ENCODE measurements around the gene ZNF71. TPM values are rescaled to one million over a fixed set of nuclear protein-coding genes. Genes with fewer than 3 reads are reported as not detected.

Gene ZNF71
- total and polyA plus RNA-seq, 4 experiments from 2014 or later, result 7.1 to 13.7 (median 8.2) TPM

Other genes starting within 250 kb of the ZNF71 start
- gene ZNF582, start 201.8 kb upstream of the ZNF71 start, total RNA-seq, result 1 to 10 TPM; 7.3 to 7.8 TPM
- 1 to 10 TPM; 3.0 to 6.5 TPM for gene ZNF582, start 201.8 kb upstream of the ZNF71 start, polyA plus RNA-seq
- 10 to 100 TPM in 1 of 2 experiments, 1 to 10 TPM in 1; 9.2 to 14.4 TPM for gene ZNF583, start 191.0 kb upstream of the ZNF71 start, total RNA-seq
- 10 to 100 TPM; 10.2 to 16.5 TPM for gene ZNF583, start 191.0 kb upstream of the ZNF71 start, polyA plus RNA-seq
- under 1 TPM in 1 of 2 experiments, not detected in 1; 0.15 TPM for gene ZNF667, start 118.0 kb upstream of the ZNF71 start, total RNA-seq
- under 1 TPM; 0.09 to 0.23 TPM for gene ZNF667, start 118.0 kb upstream of the ZNF71 start, polyA plus RNA-seq
- 1 to 10 TPM; 1.1 to 1.7 TPM for gene ZNF471, start 87.4 kb upstream of the ZNF71 start, total RNA-seq
- under 1 TPM; 0.31 to 0.89 TPM for gene ZNF471, start 87.4 kb upstream of the ZNF71 start, polyA plus RNA-seq
- 1 to 10 TPM; 8.3 to 8.8 TPM for gene ZFP28, start 56.4 kb upstream of the ZNF71 start, total RNA-seq
- gene ZFP28, start 56.4 kb upstream of the ZNF71 start, polyA plus RNA-seq, result 1 to 10 TPM; 1.5 to 3.0 TPM
- gene ZNF470, start 27.8 kb upstream of the ZNF71 start, total RNA-seq, result 1 to 10 TPM; 4.9 to 5.0 TPM
- 1 to 10 TPM; 1.2 to 2.7 TPM for gene ZNF470, start 27.8 kb upstream of the ZNF71 start, polyA plus RNA-seq
- gene SMIM17, start 47.9 kb downstream of the ZNF71 start, total RNA-seq, result not detected
- not detected for gene SMIM17, start 47.9 kb downstream of the ZNF71 start, polyA plus RNA-seq
- 1 to 10 TPM; 3.2 to 3.8 TPM for gene ZNF835, start 76.5 kb downstream of the ZNF71 start, total RNA-seq
- 1 to 10 TPM in 1 of 2 donors, under 1 TPM in 1; 0.64 to 3.7 TPM for gene ZNF835, start 76.5 kb downstream of the ZNF71 start, polyA plus RNA-seq
- not detected for gene PEG3, start 245.4 kb downstream of the ZNF71 start, total RNA-seq
- gene PEG3, start 245.4 kb downstream of the ZNF71 start, polyA plus RNA-seq, result not detected
- gene ZIM2, start 245.4 kb downstream of the ZNF71 start, total RNA-seq, result not detected
- not detected for gene ZIM2, start 245.4 kb downstream of the ZNF71 start, polyA plus RNA-seq

Data from CD4-positive, alpha-beta memory T cell (primary cell).